ENCODE measurements around the gene SLC26A8. TPM values are rescaled to one million over a fixed set of nuclear protein-coding genes. Genes with fewer than 3 reads are reported as not detected.

The SLC26A8 gene
- total RNA-seq, 1 donor from 2014 or later, result not detected

DNA sequence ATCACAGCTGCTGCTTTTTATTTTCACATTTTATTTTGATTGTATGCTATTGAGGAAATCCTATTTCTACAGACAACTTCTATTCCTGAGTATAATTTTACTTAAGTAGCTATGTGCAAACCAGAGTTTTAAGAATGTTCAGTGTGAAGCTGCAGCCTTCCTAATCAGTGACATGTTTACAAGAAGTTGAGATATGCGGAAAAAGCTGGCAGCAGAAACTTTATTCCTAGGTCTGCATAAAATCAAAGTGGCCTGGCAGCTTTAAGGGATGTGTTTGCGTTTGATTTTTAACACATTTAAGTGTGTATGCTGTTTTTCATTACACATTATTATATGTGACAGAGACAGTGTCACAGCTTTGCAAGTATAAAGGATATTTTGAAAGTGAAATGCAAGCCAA lies 29.4 kb upstream of the SLC26A8 start:
- Histone ChIP-seq H2AFZ (ENCODE audit: low read depth, low read length) (no peak overlapping the region), H3K9me3 (ENCODE audit: insufficient read depth, low read depth, low read length) (no peaks in the 10 kb centered on the region), H3K9ac (ENCODE audit: low read length) (no peak overlapping the region), H3K4me1 (ENCODE audit: insufficient read depth, low read length) (no peaks in the 10 kb centered on the region), H4K20me1 (ENCODE audit: insufficient read depth, low read length) (peaks cover 66% of the 10 kb centered on the region), H3K4me2 (ENCODE audit: low read length) (no peak overlapping the region), H3K79me2 (ENCODE audit: insufficient read depth, low read length) (peaks cover 66% of the 10 kb centered on the region), H3K4me3 (ENCODE audit: insufficient read depth, low read depth, low read length) (no peak overlapping the region), H3K36me3 (ENCODE audit: insufficient read depth, low read length) (peaks cover 8% of the 10 kb centered on the region), H3K27me3 (ENCODE audit: insufficient read depth, low read length) (no peaks in the 10 kb centered on the region), H3K27ac (ENCODE audit: low read depth, low read length) (no peak overlapping the region)
- no peaks in the 10 kb centered on the region for H3K36me3 Mint-ChIP-seq (ENCODE audit: low read depth, unreplicated experiment)
- H3K27me3 Mint-ChIP-seq (ENCODE audit: low read depth, unreplicated experiment), result no peaks in the 10 kb centered on the region
- no peak overlapping the region for H3K27ac Mint-ChIP-seq (ENCODE audit: unreplicated experiment)
- no peak for DNase-seq (ENCODE audit: low read depth)
- no peaks in the 10 kb centered on the region for H3K4me1 Mint-ChIP-seq (ENCODE audit: low read depth, unreplicated experiment)
- TF ChIP-seq, protein P1, sequence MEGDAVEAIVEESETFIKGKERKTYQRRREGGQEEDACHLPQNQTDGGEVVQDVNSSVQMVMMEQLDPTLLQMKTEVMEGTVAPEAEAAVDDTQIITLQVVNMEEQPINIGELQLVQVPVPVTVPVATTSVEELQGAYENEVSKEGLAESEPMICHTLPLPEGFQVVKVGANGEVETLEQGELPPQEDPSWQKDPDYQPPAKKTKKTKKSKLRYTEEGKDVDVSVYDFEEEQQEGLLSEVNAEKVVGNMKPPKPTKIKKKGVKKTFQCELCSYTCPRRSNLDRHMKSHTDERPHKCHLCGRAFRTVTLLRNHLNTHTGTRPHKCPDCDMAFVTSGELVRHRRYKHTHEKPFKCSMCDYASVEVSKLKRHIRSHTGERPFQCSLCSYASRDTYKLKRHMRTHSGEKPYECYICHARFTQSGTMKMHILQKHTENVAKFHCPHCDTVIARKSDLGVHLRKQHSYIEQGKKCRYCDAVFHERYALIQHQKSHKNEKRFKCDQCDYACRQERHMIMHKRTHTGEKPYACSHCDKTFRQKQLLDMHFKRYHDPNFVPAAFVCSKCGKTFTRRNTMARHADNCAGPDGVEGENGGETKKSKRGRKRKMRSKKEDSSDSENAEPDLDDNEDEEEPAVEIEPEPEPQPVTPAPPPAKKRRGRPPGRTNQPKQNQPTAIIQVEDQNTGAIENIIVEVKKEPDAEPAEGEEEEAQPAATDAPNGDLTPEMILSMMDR (IDR thresholded peaks at IDR 0.05; ENCODE audit: insufficient read depth, low read depth, low read length), result no peak
- no peak for TF ChIP-seq EZH2 (IDR thresholded peaks at IDR 0.05; ENCODE audit: insufficient read depth, low read length)
- H3K9me3 Mint-ChIP-seq (ENCODE audit: unreplicated experiment), result no peaks in the 10 kb centered on the region
- no peak overlapping the region for H3K4me3 Mint-ChIP-seq (ENCODE audit: unreplicated experiment)
- FAIRE-seq, result no peak

DNA sequence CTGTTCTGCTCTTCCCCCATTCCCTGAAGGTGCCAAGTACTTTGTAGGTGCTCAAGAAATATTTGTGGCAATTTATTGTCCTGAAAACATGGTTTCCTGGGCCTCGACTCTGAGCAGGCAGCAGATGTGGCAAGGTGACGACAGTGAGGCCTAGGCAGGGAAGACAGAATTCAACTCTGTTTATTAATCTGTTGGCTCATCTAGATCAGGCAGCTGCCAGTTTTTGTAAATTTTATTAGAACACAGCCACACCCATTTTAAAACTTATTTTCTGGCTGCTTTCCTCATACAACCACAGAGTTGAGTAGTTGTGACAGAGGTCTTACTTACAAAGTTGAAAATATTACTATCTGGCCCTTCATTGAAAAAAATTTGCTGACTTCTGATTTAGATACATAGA lies 27.7 kb upstream of the SLC26A8 start:
- no peaks in the 10 kb centered on the region for H3K27me3 Mint-ChIP-seq (ENCODE audit: low read depth, unreplicated experiment)
- peaks cover 72% of the 10 kb centered on the region for H4K20me1 ChIP-seq (ENCODE audit: insufficient read depth, low read length)
- FAIRE-seq, result no peak

DNA sequence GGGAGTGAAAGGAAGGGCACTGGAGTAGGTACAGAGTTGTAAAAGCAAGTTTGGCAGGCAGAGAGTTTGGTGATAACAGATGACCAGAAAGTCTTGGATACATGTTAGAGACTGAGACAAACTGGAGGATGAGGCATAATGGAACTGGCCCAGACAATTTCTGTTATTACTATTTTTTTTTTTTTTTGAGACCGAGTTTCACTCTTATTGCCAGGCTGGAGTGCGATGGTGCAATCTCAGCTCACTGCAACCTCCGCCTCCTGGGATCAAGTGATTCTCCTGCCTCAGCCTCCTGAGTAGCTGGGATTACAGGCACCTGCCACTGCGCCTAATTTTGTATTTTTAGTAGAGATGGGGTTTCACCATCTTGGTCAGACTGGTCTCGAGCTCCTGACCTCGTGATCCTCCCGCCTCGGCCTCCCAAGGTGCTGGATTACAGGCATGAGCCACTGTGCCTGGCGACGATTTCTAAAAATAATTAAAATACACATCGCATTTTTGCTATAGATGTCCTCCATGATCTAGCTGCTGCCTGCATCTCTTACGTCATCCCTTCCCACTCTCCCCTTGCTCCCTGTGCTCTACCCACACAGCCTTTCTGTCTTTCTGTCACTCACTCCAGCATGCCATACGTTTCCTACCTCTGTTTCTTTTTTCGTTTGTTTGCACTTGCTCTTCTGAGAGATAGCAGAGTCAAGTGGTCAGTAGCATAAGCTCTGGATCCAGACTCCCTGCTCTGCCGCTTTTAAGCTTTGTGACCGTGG lies 26.7 kb upstream of the SLC26A8 start:
- no peak overlapping the region for H3K9ac ChIP-seq (ENCODE audit: low read length)
- no peak overlapping the region for H3K27ac ChIP-seq (ENCODE audit: low read depth, low read length)
- H4K20me1 ChIP-seq (ENCODE audit: insufficient read depth, low read length), result peaks cover 73% of the 10 kb centered on the region
- Mint-ChIP-seq H3K9me3 (ENCODE audit: unreplicated experiment) (no peaks in the 10 kb centered on the region), H3K27ac (ENCODE audit: unreplicated experiment) (no peak overlapping the region), H3K36me3 (ENCODE audit: low read depth, unreplicated experiment) (no peaks in the 10 kb centered on the region), H3K27me3 (ENCODE audit: low read depth, unreplicated experiment) (no peaks in the 10 kb centered on the region), H3K4me1 (ENCODE audit: low read depth, unreplicated experiment) (no peaks in the 10 kb centered on the region), H3K4me3 (ENCODE audit: unreplicated experiment) (no peak overlapping the region)
- no peaks in the 10 kb centered on the region for H3K4me1 ChIP-seq (ENCODE audit: insufficient read depth, low read length)
- no peak for DNase-seq (ENCODE audit: low read depth)
- H3K27me3 ChIP-seq (ENCODE audit: insufficient read depth, low read length), result no peaks in the 10 kb centered on the region
- H3K9me3 ChIP-seq (ENCODE audit: insufficient read depth, low read depth, low read length), result no peaks in the 10 kb centered on the region
- no peak for TF ChIP-seq EZH2 (IDR thresholded peaks at IDR 0.05; ENCODE audit: insufficient read depth, low read length)
- TF ChIP-seq, protein P1 (IDR thresholded peaks at IDR 0.05; ENCODE audit: insufficient read depth, low read depth, low read length), result no peak
- H3K4me2 ChIP-seq (ENCODE audit: low read length), result no peak overlapping the region
- peaks cover 67% of the 10 kb centered on the region for H3K79me2 ChIP-seq (ENCODE audit: insufficient read depth, low read length)
- H3K4me3 ChIP-seq (ENCODE audit: insufficient read depth, low read depth, low read length), result no peak overlapping the region
- H3K36me3 ChIP-seq (ENCODE audit: insufficient read depth, low read length), result peaks cover 8% of the 10 kb centered on the region
- no peak for FAIRE-seq
- H2AFZ ChIP-seq (ENCODE audit: low read depth, low read length), result no peak overlapping the region

More for the DNA sequence above, 27.7 kb upstream of the SLC26A8 start:
- Mint-ChIP-seq H3K4me3 (ENCODE audit: unreplicated experiment) (no peak overlapping the region), H3K27ac (ENCODE audit: unreplicated experiment) (no peak overlapping the region), H3K9me3 (ENCODE audit: unreplicated experiment) (no peaks in the 10 kb centered on the region), H3K36me3 (ENCODE audit: low read depth, unreplicated experiment) (no peaks in the 10 kb centered on the region), H3K4me1 (ENCODE audit: low read depth, unreplicated experiment) (no peaks in the 10 kb centered on the region)
- Histone ChIP-seq H3K9ac (ENCODE audit: low read length) (no peak overlapping the region), H3K27ac (ENCODE audit: low read depth, low read length) (no peak overlapping the region), H3K4me2 (ENCODE audit: low read length) (no peak overlapping the region), H3K4me3 (ENCODE audit: insufficient read depth, low read depth, low read length) (no peak overlapping the region), H3K4me1 (ENCODE audit: insufficient read depth, low read length) (no peaks in the 10 kb centered on the region), H3K36me3 (ENCODE audit: insufficient read depth, low read length) (peaks cover 8% of the 10 kb centered on the region), H2AFZ (ENCODE audit: low read depth, low read length) (no peak overlapping the region), H3K9me3 (ENCODE audit: insufficient read depth, low read depth, low read length) (no peaks in the 10 kb centered on the region), H3K79me2 (ENCODE audit: insufficient read depth, low read length) (peaks cover 64% of the 10 kb centered on the region), H3K27me3 (ENCODE audit: insufficient read depth, low read length) (no peaks in the 10 kb centered on the region)
- DNase-seq (ENCODE audit: low read depth), result no peak
- TF ChIP-seq EZH2 (IDR thresholded peaks at IDR 0.05; ENCODE audit: insufficient read depth, low read length), result no peak
